Duodenal mucosa (tissue), 2 donors: ENCODE data around the gene GINS1.

Experiments used
- H3K27ac ChIP-seq: one replicate; pipeline ENCODE4 v1.7.0; 2013; ENCODE audit warnings: low read depth, low read length
- H3K27me3 ChIP-seq, 2 donors: one replicate each; pipeline ENCODE4 v1.7.0; 2013; ENCODE audit warnings: low read length in 2 of 2, control low read depth in 1 of 2; ENCODE audit not compliant: insufficient read depth in 2 of 2, control insufficient read depth in 1 of 2
- H3K36me3 ChIP-seq, 2 donors: one replicate each; pipeline ENCODE4 v1.7.0; 2013; ENCODE audit warnings: low read length in 2 of 2, control low read depth in 1 of 2; ENCODE audit not compliant: insufficient read depth in 2 of 2, control insufficient read depth in 1 of 2
- H3K4me1 ChIP-seq, 2 donors: one replicate each; pipeline ENCODE4 v1.7.0; 2013; ENCODE audit warnings: low read length in 2 of 2, control low read depth in 1 of 2; ENCODE audit not compliant: insufficient read depth in 2 of 2, control insufficient read depth in 1 of 2
- H3K4me3 ChIP-seq, 2 donors: one replicate each; pipeline ENCODE4 v1.7.0; 2013; ENCODE audit warnings: low read length in 2 of 2, low read depth in 1 of 2
- H3K9ac ChIP-seq, 2 donors: one replicate each; pipeline ENCODE4 v1.7.0; 2013; ENCODE audit warnings: low read length in 2 of 2, low read depth in 1 of 2
- H3K9me3 ChIP-seq, 2 donors: one replicate each; pipeline ENCODE4 v1.7.0; 2013; ENCODE audit warnings: low read length in 2 of 2, control low read depth in 1 of 2; ENCODE audit not compliant: control insufficient read depth in 1 of 2

GINS1 gene

DNA sequence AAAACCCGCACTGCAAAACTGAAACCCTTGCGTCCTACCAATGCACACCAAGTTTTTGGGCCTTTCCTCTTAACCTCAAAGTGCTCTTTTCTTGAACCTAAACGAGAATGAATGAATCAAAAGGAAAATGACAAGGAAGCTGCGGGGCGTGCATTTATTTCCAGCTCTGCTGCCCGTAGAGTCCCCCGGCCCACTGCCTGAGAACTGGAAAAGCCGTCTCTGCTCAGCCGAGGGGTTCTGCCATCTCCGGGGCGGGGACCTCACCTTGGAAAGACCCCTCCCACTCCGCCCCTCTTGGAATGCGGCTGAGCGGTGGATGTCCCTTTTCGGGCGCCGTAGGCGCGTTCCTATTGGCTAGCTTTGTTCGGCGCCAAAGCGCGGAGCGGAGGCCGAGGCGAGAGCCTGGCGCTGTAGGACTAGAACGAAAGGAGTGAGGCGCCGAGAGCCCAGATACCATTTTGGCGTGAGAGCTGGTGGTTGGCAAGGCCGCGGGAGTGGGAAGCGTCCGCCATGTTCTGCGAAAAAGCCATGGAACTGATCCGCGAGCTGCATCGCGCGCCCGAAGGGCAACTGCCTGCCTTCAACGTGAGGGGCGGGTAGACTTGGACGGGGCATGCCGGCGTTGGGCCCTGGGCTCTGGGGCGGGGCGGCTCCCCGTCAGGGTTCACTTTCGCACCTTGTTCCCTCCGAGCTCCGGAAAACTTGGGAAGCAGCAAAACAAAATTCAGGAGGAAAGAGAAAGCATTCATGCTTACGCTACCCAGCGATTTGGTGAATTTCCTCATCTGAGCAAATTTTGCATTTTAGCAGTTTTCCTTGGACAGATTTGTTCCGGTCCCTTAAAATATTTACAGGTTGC, at the start of gene GINS1:
Gene GINS1, plus strand, starts transcription at position 363 of the 859 bp plus-strand sequence. Its CDS starts 148 bp downstream, at position 511.
- no peaks in the 10 kb centered on the region for H3K27me3 ChIP-seq
- peaks cover 12 to 15% of the 10 kb centered on the region in 2 donors for H3K4me1 ChIP-seq
- peak within 1 kb of the TSS; percentile 59 to 80 for H3K9ac ChIP-seq
- H3K27ac ChIP-seq, result no peak within 1 kb of the TSS
- H3K9me3 ChIP-seq, result peaks cover 7 to 15% of the 10 kb centered on the region in 2 donors
- no peaks in the 10 kb centered on the region for H3K36me3 ChIP-seq
- H3K4me3 ChIP-seq, result peak within 1 kb of the TSS; percentile 82 to 90

DNA sequence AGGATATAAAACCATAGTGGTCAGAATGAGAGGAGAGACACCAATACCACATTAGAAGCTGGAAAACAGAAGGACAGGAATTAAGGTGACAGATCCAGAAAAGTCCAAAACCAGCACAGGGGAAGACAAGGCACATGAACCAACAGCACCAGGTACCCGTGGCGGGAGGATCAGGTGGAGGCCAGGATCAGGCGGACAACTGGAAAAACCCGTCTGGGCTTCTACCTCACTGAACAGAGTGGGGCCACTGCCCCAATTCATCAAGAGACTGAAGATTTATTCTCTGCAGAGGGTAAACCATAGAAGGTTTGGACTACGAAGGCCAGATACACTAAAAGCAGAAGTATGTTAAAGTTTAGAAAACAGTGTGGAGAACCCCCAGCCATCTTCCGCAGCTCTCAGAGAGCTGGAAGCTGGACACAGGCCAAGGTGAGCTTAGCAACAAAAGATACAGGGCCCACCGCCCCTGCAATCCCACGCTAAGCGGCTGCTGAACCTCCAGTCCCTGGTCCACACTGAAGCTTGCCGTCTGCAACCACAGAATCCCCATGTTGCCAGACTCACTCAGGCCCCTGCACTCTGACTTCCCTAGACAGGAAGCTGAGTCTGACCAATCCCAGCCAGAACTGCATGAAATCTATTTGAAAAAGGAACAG, 46.7 kb upstream of the GINS1 start:
- no peaks in the 10 kb centered on the region for H3K9me3 ChIP-seq
- H3K4me3 ChIP-seq, result no peak overlapping the region
- no peaks in the 10 kb centered on the region for H3K36me3 ChIP-seq
- no peaks in the 10 kb centered on the region for H3K27me3 ChIP-seq
- no peak overlapping the region for H3K27ac ChIP-seq
- peaks cover 6 to 16% of the 10 kb centered on the region in 2 donors for H3K4me1 ChIP-seq
- no peak overlapping the region for H3K9ac ChIP-seq

DNA sequence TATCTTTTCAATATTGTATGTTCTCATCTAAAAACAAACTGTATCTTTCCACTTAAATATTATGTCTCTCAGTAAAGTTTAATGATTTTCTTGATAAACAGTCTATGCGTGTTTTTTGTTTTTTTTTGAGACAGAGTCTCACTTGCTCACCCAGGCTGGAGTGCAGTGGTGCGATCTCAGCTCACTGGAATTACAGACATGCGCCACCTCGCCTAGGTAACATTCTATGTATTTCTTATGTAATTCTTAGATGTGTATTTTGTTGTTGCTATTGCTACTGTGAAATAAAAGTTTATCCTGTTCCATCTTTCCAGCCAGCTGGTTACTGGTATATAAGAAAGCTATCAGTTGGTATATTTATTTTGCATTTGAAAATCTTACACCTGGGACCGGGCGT, 46.2 kb upstream of the GINS1 start:
- Histone ChIP-seq H3K36me3 (no peaks in the 10 kb centered on the region), H3K4me3 (no peak overlapping the region), H3K9me3 (no peaks in the 10 kb centered on the region), H3K4me1 (peaks cover 6 to 11% of the 10 kb centered on the region in 2 donors), H3K27me3 (no peaks in the 10 kb centered on the region), H3K27ac (no peak overlapping the region), H3K9ac (no peak overlapping the region)

DNA sequence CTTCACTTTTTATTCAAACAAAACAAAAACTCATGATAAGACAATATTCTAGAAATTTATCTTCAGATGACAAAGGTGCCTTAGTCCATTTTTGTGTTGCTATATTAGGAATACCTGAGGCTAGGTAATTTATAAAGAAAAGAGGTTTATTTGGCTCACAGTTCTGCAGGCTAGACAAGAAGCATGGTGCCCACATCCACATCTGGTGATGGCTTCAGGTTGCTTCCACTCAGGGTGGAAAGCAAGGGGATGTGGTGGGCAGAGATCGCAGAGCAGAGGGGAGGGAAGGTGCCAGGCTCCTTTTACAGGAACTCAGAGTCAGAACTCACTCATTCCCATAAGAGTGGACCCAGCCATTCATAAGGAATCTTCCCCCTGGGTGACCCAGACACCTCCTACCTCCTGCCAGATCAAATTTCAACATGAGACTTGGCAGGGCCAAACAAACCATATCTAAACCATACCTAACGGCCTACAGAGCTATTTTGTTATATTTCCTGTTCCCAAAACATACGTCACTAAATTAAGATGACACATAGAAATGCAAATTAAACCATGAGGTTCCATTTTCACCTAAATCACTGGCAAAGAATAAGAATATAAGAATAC, 43.2 kb upstream of the GINS1 start:
- no peaks in the 10 kb centered on the region for H3K9me3 ChIP-seq
- H3K4me3 ChIP-seq, result no peak overlapping the region
- no peaks in the 10 kb centered on the region for H3K27me3 ChIP-seq
- no peaks in the 10 kb centered on the region for H3K4me1 ChIP-seq
- no peak overlapping the region for H3K9ac ChIP-seq
- no peaks in the 10 kb centered on the region for H3K36me3 ChIP-seq
- no peak overlapping the region for H3K27ac ChIP-seq

DNA sequence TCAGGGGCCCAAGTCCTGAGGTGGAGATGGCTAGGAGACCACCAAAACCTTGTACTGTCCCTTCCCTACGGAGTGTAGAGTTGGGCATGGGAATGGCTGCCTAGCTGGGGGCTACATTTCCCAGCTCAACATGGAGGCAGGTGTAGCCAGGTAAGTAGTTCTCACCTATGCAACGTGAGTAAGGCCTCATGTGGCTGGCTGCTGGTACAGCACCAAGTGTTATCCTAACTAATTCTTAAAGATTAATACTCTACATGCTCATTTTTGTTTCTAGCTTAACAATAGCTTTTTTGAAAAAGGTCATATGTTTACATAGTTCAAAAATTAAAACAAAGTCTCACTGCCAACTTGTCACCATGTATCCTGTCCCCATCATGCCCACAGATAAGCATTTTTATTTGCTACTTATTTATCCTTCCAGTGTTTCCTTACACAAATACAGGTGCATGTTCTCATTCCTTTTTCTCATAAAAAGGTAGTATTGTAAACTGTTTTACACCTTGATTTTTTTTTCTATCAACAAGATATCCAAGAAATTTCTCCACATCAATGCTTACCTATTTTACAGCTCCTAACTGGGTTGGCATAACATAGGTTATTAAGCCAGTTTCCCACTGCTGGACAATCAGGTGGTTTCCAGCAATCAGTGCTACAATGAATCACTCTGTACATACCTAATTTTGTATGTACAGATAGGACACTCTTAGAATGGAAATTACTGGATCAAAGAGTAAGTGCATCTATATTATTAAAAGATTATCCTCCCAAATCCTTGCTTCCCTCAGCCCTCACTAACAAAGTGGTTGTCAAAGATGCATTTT, 42.4 kb upstream of the GINS1 start:
- H3K27me3 ChIP-seq, result no peaks in the 10 kb centered on the region
- no peak overlapping the region for H3K27ac ChIP-seq
- no peak overlapping the region for H3K4me3 ChIP-seq
- H3K4me1 ChIP-seq, result no peaks in the 10 kb centered on the region
- H3K9ac ChIP-seq, result no peak overlapping the region
- H3K36me3 ChIP-seq, result no peaks in the 10 kb centered on the region
- H3K9me3 ChIP-seq, result no peaks in the 10 kb centered on the region

DNA sequence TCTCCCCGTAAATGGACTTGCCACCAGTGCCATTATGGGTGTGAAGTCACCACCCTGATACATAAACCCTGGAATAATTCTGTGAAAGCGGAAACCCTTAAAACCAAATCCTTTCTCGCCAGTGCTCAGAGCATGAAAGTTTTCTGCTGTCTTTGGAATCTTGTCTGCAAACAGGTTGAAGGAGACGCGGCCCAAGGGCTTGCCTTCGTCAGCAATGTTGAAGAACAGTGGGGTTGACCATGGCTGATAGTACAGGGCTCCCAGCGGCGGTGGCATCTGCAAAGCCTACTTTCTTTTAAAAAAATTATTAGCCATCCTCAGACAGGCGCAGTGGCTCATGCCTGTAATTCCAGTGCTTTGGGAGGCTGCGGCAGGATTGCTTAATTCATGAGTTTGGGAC, 38.9 kb upstream of the GINS1 start:
- Histone ChIP-seq H3K27ac (no peak overlapping the region), H3K27me3 (no peaks in the 10 kb centered on the region), H3K36me3 (no peaks in the 10 kb centered on the region), H3K4me3 (no peak overlapping the region), H3K4me1 (no peaks in the 10 kb centered on the region), H3K9me3 (no peaks in the 10 kb centered on the region), H3K9ac (no peak overlapping the region)

DNA sequence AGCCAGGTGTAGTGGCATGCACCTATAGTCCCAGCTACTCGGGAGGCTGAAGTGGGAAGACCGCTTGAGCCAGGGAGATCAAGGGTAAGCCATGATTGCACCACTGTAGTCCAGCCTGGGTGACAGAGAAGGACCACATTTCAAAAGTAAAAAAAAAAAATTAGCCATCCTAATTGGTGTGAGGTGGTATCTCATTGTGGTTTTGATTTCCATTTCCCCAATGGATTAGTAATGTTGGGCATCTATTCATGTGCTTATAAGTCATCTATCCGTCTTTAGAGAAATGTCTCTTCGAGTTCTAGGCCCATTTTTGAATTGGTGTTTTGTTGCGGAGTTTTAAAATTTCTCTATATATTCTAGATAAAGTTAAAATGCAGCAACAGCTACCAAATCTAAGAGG, 38.5 kb upstream of the GINS1 start:
- H3K4me1 ChIP-seq, result no peaks in the 10 kb centered on the region
- H3K27me3 ChIP-seq, result no peaks in the 10 kb centered on the region
- H3K36me3 ChIP-seq, result no peaks in the 10 kb centered on the region
- H3K9me3 ChIP-seq, result no peaks in the 10 kb centered on the region
- H3K9ac ChIP-seq, result no peak overlapping the region
- H3K4me3 ChIP-seq, result no peak overlapping the region
- H3K27ac ChIP-seq, result no peak overlapping the region

DNA sequence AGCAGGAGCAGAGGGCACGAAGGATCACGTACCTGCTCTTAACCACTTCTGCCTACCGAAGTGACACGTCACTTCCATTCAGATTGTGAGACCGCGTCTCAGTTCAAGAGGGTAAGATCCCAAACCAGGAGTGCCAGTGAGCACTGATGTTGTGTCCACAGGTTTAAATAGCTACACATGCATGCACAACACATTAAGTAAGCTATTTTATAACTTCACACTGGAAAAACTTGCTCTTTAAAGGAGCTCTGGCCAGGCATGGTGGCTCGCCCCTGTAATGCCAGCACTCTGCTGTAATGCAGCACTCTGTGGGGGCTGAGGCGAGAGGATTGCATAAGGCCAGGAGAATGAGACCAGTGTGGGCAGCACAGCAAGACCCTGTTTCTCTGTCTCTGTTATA, 37.9 kb upstream of the GINS1 start:
- Histone ChIP-seq H3K36me3 (no peaks in the 10 kb centered on the region), H3K27ac (no peak overlapping the region), H3K9ac (no peak overlapping the region), H3K9me3 (no peaks in the 10 kb centered on the region), H3K27me3 (no peaks in the 10 kb centered on the region), H3K4me1 (no peaks in the 10 kb centered on the region), H3K4me3 (no peak overlapping the region)

DNA sequence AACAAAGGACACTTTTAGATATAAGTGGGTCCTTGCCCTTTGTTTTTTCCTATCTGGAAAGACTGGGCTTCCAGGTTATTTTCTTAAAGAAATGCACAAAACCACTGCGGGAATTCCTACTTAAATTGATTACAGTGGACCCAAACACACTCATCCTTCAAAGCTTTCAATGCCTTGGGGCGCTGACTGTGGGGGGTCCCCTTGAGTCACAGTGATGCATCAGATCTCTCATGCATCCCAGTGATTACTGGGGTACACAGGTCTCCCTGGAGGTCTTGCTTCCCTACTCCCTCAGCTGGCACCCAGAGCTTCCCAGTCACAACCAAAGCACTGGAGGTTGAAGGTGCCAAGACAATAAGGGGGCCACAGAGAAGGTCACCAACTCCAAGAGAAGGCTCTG, 37.5 kb upstream of the GINS1 start:
- Histone ChIP-seq H3K9ac (no peak overlapping the region), H3K27ac (no peak overlapping the region), H3K36me3 (no peaks in the 10 kb centered on the region), H3K27me3 (no peaks in the 10 kb centered on the region), H3K4me1 (no peaks in the 10 kb centered on the region), H3K9me3 (no peaks in the 10 kb centered on the region), H3K4me3 (no peak overlapping the region)
